HT-29 (cell line): ENCODE measurements around the gene MTCH2. TPM values are rescaled to one million over a fixed set of nuclear protein-coding genes. Genes with fewer than 3 reads are reported as not detected.
A peak's percentile ranks its signal among the peaks of the same experiment; 100 is the strongest.
"Not testable (repeated sequence)": the region's sequence is repeated elsewhere in the genome, so short reads cannot be mapped to it uniquely, and the experiment has no call there.

Experiments used
- DNase-seq: peaks from one replicate; pipeline ENCODE4 v3.0.0-alpha.2; 2015; ENCODE audit warnings: low spot score
- total RNA-seq: library from RNA; depleted of rRNA; stranded (reverse); fragments of >200 nt; shearing (Covaris generic); gene quantifications from 2 replicates; pipeline ENCODE4 v1.2.3, GENCODE V29; 2014

The MTCH2 gene
- total RNA-seq, 1 experiment from 2014 or later = 109 TPM

DNA sequence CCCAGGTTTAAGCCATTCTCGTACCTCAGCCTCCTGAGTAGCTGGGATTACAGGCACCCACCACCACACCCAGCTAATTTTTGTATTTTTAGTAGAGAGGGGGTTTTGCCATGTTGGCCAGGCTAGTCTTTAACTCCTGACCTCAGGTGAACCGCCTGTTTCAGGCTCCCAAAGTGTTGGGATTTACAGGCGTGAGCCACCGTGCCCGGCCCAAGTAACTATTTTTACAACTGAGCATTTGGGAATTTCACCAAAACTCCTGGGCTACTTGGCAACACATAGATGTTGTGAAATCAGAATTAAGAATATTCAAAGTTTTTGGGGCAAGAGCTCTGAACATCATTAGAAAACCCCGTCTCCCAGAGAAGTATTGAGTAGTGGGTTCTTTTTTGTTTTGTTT lies 1.9 kb downstream of the MTCH2 start:
- DNase-seq = not testable (repeated sequence)

GRCh38 chr11:47636331-47636730 lies 6.0 kb downstream of the MTCH2 start:
- DNase-seq = not testable (repeated sequence)

GRCh38 chr11:47631473-47631872 lies 10.9 kb downstream of the MTCH2 start:
- DNase-seq = no peak

DNA sequence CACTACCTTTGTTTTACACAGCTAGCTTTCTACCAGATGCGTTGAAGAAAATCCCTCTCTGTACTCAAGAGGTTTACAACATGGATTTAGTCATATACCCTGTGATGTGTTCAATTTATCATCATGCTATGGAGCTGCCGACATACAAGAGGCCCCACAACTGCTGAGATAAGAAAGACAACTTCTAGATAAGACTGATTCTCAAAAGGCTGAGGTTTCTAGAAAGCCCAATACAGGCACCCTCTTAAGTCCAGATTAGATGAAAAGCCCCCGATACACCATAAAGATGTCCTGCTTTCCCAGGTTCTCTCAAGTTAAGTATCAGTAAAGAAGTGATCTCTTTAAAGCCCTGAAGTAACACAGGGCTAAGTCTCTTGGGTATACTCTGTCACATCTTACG lies 14.3 kb downstream of the MTCH2 start:
- DNase-seq = no peak

DNA sequence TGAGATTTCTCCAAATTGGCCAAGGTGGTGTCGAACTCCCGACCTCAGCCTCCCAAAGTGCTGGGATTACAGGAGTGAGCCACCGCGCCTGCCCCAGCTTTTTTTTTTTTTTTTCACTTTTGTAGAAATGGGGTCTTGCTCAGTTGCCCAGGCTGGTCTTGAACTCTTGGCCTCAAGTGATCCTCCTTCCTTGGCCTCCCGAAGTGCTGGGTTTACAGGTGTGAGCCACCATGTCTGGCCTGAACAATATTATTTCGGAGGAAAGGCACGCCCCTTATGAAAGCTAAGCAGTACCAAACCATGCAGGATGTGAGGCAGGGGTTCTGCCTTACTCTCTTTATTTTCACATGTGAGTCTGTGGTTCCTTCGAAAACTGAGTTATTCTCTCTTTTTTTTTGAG lies 16.1 kb downstream of the MTCH2 start:
- DNase-seq = no peak

DNA sequence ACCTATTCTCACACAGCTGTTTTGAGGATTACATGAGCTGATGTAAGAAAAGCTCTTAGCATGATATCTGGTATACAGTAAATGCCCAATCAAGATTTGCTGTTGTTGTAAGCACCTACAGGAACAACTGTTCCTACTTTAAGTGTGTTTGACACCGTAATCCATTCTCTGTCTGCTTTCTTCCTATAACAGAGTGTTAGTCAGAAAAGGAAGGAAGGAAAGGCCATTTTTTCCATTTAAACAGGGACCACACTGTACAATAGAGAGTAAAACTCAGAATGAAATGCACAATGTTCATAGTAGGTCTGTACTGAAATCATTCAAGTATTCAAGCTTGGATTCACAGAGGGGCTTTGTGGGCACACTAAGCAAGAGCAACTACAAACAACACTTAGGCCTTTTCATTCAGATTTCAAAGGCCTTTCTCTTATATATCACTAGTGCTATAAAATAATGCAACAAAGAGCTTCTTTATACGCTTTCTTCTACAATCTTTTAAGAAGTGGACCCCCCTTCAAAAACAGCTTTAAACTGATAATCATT lies 21.5 kb downstream of the MTCH2 start:
- no peak for DNase-seq

- no peak for DNase-seq
Observed at GRCh38 chr11:47617417-47617809, 24.9 kb downstream of the MTCH2 start.

- peak; percentile 47 for DNase-seq
Observed at GRCh38 chr11:47616726-47617416, 25.5 kb downstream of the MTCH2 start.

DNA sequence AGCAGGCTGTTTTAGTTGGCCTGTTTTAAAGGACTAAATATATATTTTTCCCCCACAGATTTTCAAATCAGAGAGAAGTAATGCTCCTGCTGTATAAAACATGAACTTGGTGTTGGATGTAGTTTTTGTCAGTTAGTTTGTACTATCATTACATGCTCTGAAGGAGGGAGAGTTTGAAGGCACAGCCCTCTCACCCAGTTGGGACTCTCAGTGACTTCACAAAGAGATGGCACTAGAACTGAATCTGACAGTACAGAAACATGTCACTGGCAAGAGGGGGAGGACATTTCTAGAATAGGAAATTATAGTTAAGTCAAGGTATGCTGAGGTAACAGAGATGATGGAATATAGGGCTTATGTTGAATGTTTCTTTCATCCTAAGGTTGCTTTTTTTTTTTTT lies 27.1 kb downstream of the MTCH2 start:
- no peak for DNase-seq

DNA sequence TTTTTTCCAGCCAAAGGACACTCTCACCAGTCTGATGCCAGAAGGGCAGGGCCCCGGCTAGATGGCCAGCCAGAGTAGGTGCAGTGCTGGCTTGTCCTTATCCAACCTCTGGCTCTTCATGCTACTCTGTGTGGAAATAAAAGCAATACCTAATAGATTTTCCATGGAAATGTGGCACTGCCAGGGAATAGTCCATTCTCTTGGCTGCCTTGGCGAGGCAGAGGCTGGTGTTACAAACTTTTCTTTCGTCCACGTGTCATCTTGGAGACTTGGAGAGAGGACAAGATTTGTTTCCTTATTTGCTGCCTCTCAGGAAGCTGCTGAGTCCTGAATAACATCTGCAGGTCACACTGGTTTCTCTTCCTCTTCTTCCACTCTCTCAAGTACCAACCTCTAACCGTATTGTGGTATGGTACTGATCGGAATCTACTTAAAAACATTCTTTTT lies 31.0 kb downstream of the MTCH2 start:
- no peak for DNase-seq

- no peak for DNase-seq
Observed at GRCh38 chr11:47609675-47610074, 32.7 kb downstream of the MTCH2 start.

DNA sequence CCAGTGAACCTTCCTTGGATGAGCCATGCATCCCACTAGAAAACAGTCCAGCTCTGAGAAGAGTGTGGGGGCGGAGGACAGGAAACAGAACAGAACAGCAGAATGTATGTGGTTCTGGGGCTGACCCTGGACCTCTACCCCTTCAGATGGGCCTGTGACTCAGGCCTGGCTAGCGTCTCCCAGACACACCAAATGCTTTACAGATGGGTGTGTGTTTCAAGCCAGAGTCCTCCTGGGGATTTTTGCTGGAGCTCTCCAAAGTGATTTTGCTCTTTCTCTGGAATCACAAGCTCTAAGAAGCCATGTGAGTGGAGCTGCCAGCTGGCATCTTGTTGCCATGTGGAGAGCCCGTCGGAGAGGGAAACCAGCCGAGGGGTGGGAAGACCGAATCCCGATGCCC lies 35.0 kb downstream of the MTCH2 start:
- no peak for DNase-seq

- no peak for DNase-seq
Observed at GRCh38 chr11:47606731-47607130, 35.6 kb downstream of the MTCH2 start.

GRCh38 chr11:47605921-47606320 lies 36.4 kb downstream of the MTCH2 start:
- no peak for DNase-seq

GRCh38 chr11:47603295-47603694 lies 39.1 kb downstream of the MTCH2 start:
- DNase-seq = no peak

- no peak for DNase-seq
Observed at GRCh38 chr11:47599902-47600301, 42.5 kb downstream of the MTCH2 start.

DNA sequence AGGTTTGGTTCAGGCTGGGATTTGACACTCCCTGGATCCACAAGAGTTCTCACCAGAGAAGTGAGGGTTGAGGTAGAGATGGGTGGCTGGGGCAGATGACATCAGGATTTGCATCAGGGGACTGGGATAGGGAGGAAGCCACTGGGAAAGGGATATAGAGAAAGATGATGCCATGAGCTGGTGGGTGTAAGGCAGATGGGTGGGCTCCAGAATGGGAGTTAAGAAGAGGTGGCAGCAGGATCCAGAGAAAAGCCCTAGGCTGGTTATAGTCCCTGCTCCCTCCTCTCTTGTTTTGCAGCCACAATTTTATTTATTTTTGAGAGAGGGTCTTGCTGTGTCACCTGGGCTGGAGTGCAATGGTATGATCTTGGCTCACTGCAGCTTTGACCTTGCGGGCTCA lies 46.4 kb downstream of the MTCH2 start:
- DNase-seq = no peak

DNA sequence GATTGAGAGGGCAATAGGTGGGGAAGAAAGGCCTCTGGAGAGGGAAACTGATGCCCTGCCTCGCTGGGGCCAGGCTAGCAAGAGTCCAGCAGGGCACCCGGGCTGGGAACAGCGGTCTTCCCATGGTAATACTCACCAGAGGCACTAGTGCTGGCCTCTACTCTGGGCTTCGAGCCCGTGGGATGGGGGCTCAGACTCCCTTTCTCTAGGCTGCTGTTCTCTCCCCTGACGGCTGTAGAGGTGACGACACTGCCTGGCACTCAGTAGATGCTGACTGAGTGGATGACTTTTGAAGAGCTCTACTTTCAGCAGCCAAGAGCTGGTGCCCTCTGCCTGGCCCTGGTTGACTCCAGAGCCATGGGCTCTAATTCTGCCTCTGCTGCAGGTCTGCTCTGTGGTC lies 47.3 kb downstream of the MTCH2 start:
- DNase-seq = no peak

DNA sequence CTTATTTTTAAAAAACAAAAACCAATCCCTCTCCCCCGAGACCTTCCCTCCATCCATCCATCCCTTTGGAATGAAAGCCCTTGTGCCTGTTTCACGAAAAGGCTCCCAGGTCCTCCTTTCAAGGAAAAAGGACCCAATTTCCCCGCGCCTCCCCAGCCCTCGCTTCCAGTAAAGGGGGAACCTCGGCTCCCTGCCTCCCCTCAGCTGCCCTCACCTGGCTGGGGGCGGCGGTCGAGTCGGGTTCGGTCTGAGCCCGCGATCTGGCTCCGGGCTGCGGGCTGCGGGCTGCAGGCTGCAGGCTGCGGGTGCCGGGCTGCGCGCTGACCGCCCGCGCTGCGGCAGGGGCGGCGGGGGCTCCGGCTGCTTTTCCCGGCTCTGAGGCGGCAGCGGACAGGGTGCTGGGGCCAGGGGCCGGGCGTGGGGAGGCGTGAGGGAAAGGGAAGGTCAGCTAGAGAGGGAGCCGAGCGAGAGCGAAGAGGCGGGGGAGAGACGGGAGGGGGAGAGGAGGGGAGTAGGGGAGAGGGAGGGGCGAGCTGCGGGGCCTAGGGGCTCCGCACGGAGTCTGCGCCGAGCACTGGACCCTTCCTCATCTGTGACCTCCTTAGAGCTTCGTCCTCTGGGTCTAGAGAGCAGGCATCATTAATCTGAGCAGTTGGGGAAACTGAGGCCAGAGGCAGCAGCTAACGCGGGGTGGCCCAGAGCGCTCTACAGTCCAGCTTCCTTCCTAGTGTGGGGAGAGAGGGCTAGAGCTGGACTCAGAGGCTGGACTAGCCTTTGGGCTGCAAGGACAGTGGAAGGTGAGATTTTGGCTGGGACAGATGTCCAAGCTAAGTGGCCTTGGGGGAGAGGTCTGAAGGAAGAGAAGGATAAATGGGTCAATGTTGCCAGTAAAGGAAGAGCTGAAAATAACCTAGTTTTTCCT lies 48.2 kb downstream of the MTCH2 start, which contains the start of gene C1QTNF4:
TSS of gene C1QTNF4 (minus strand) at position 478 of the 922 bp plus-strand sequence. CDS start 3,601 bp downstream, outside the sequence.
- DNase-seq = no peak

DNA sequence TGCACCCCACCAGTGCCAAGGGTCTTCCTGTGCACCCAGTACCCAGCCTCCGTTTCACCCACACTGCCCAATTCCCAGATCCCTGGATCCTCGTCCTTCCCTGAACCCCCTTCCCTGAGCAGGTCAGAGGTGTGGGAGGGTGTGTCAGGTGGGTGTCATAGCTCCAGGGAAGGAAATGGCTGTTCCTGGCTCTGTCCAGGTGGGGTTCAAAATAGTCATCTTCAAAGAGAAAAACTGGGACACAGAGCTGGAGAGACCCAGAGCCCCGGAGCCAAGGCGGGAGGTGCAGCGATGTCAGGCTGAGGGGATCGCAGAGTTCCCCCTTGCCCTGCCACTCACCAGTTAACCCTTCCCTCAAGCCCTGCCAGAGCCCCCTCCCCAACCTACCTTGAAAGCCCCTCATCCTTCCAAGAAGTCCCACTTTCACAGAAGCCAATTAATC lies 48.8 kb downstream of the MTCH2 start:
- no peak for DNase-seq

DNA sequence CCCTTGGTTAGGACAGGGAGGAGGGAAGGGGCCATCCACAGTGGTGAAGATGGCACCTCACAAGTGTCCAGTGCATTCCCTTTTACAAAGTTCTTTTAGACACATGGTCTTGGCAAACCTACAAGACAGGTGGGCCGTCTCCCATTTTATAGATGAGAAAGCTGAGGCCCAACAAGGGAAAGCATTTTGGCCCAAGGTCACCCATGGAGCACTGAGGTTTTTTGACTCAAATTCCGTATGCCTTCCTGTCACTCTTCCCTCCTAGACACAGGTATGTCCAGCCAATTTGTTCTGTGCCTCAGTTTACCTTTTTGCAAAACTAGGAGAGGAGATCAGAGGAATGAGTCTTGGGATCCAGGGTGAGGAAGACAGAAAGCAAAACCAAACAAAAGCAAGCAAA lies 49.4 kb downstream of the MTCH2 start:
- no peak for DNase-seq

- DNase-seq = no peak
Observed at GRCh38 chr11:47592251-47592650, 50.1 kb downstream of the MTCH2 start.
